Keratinocyte (primary cell): ENCODE data around the gene INVS. TPM values are rescaled to one million over a fixed set of nuclear protein-coding genes. Genes with fewer than 3 reads are reported as not detected.

ENCODE experiments used
- DNase-seq: peaks from one replicate; pipeline ENCODE4 v3.0.0-alpha.2; 2011; ENCODE audit warnings: low read depth, missing footprints, low spot score
- FAIRE-seq: peaks from 2 replicates; lab custom pipeline; 2011; peaks lifted over from hg19 to GRCh38; lab: Jason Lieb, UNC
- H2AFZ ChIP-seq: 2 replicates; pipeline ENCODE4 v1.6.0; 2012; ENCODE audit warnings: low read length, control low read depth, inconsistent platforms; ENCODE audit not compliant: control insufficient read depth
- H3K27ac ChIP-seq: 2 replicates; pipeline ENCODE4 v1.5.1; 2011; ENCODE audit warnings: low read length; ENCODE audit not compliant: control insufficient read depth, insufficient read depth
- H3K27me3 ChIP-seq: 3 replicates; pipeline ENCODE4 v1.6.0; 2011; ENCODE audit warnings: low read length; ENCODE audit not compliant: control insufficient read depth, insufficient read depth; ENCODE audit errors: extremely low read depth
- H3K36me3 ChIP-seq, 2 experiments: 2 replicates in 1 of 2; 3 replicates in 1 of 2; pipeline ENCODE4 v1.5.1; 2011; ENCODE audit warnings: low read length in 2 of 2, mild to moderate bottlenecking in 1 of 2; ENCODE audit not compliant: control insufficient read depth in 2 of 2, insufficient read depth in 2 of 2; ENCODE audit errors: extremely low read depth in 1 of 2
- H3K4me1 ChIP-seq: 3 replicates; pipeline ENCODE4 v1.5.1; 2011; ENCODE audit warnings: low read length; ENCODE audit not compliant: control insufficient read depth, insufficient read depth; ENCODE audit errors: extremely low read depth
- H3K4me2 ChIP-seq: 3 replicates; pipeline ENCODE4 v1.6.0; 2011; ENCODE audit warnings: low read depth, low read length; ENCODE audit not compliant: control insufficient read depth, insufficient read depth; ENCODE audit errors: extremely low read depth
- H3K4me3 ChIP-seq, 3 experiments: fragments of 200-600 bp in 1 of 3; sonication (generic) in 1 of 3; 2 replicates in 2 of 3; 3 replicates in 1 of 3; pipeline ENCODE4 v1.5.1; 2011 to 2016; ENCODE audit warnings: low read length in 3 of 3, mild to moderate bottlenecking in 3 of 3, control low read depth in 2 of 3, inconsistent platforms in 1 of 3, low read depth in 1 of 3, mixed read lengths in 1 of 3, mixed run types in 1 of 3, moderate library complexity in 1 of 3; ENCODE audit not compliant: control insufficient read depth in 2 of 3, insufficient read depth in 2 of 3; ENCODE audit errors: extremely low read depth in 1 of 3
- H3K79me2 ChIP-seq: 2 replicates; pipeline ENCODE4 v1.6.0; 2012; ENCODE audit warnings: low read length; ENCODE audit not compliant: control insufficient read depth, insufficient read depth
- H3K9ac ChIP-seq: 3 replicates; pipeline ENCODE4 v1.6.0; 2011; ENCODE audit warnings: low read length; ENCODE audit not compliant: control insufficient read depth, insufficient read depth; ENCODE audit errors: extremely low read depth
- H3K9me1 ChIP-seq: 3 replicates; pipeline ENCODE4 v1.6.0; 2011; ENCODE audit warnings: low read length; ENCODE audit not compliant: control insufficient read depth, insufficient read depth; ENCODE audit errors: extremely low read depth
- H3K9me3 ChIP-seq: 2 replicates; pipeline ENCODE4 v1.5.1; 2012; ENCODE audit warnings: low read depth, low read length; ENCODE audit not compliant: control insufficient read depth
- H4K20me1 ChIP-seq: 3 replicates; pipeline ENCODE4 v1.6.0; 2011; ENCODE audit warnings: low read length; ENCODE audit not compliant: control insufficient read depth, insufficient read depth; ENCODE audit errors: extremely low read depth
- CTCF ChIP-seq, 3 experiments: IDR thresholded peaks in 1 of 3; conservative IDR thresholded peaks in 1 of 3; optimal IDR thresholded peaks in 1 of 3; 2 replicates in 2 of 3; 3 replicates in 1 of 3; pipeline versions ENCODE3 to v1.5.1; 2011; ENCODE audit warnings: low read length in 3 of 3, mild to moderate bottlenecking in 3 of 3, moderate library complexity in 2 of 3, control low read depth in 1 of 3, inconsistent platforms in 1 of 3; ENCODE audit not compliant: insufficient read depth in 2 of 3; ENCODE audit errors: extremely low read depth in 1 of 3
- EZH2 ChIP-seq: IDR thresholded peaks from one replicate; pipeline ENCODE4 v1.6.1; 2012; ENCODE audit warnings: inconsistent platforms, mild to moderate bottlenecking, low read length, moderate library complexity
- dilution Hi-C: fragments of 300-500 bp; cut with MboI; formaldehyde crosslinking; loops from one replicate; pipeline ENCODE4 v1.7.0; 2020; ENCODE audit warnings: low sequenced_read_pairs; ENCODE audit not compliant: extremely low pct_ligation_motif_present
- polyA plus RNA-seq, 5 experiments: library from polyadenylated mRNA; depleted of rRNA in 3 of 5; stranded (reverse) in 3 of 5; stranded (forward) in 1 of 5; unstranded in 1 of 5; fragments of >200 nt; gene quantifications; 1 replicate in 1 of 5; 2 replicates in 3 of 5; 3 replicates in 1 of 5; pipeline versions ENCODE4 v1.2.1 to v1.2.3, GENCODE V29; 2011 to 2012; ENCODE audit warnings: missing spikeins in 2 of 5, low read depth in 1 of 5, low replicate concordance in 1 of 5

The INVS gene
- polyA plus RNA-seq, 1 donor (not counting 4 experiments of a cell fraction or from before 2014, with no cell fraction given) = 21.1 TPM

GRCh38 chr9:100315561-100315960 is 216.5 kb downstream of the INVS start:
- Histone ChIP-seq H3K36me3 (peaks cover 7 to 12% of the 10 kb centered on the region in 2 experiments), H3K9me1 (no peaks in the 10 kb centered on the region), H4K20me1 (peaks cover 3% of the 10 kb centered on the region), H3K27me3 (no peaks in the 10 kb centered on the region), H2AFZ (no peak overlapping the region), H3K9ac (no peak overlapping the region), H3K4me1 (no peaks in the 10 kb centered on the region), H3K27ac (no peak overlapping the region), H3K4me2 (no peak overlapping the region), H3K79me2 (peaks cover 44% of the 10 kb centered on the region), H3K4me3 (no peak overlapping the region), H3K9me3 (no peaks in the 10 kb centered on the region)
- DNase-seq (no peak), FAIRE-seq (no peak)
- dilution Hi-C loops = loop anchor here (25.0 kb wide), 1 partner anchor 272 kb away; the partner anchor contains the start of gene CAVIN4
- no peak for TF ChIP-seq EZH2
- no peak for TF ChIP-seq CTCF (optimal IDR thresholded peaks at IDR 0.05 in 1 of 3, IDR thresholded peaks at IDR 0.05 in 1 of 3, conservative IDR thresholded peaks at IDR 0.05 in 1 of 3; ENCODE audit: extremely low read depth in 1 of 3, insufficient read depth in 2 of 3, low read length in 3 of 3)

- no peaks in the 10 kb centered on the region for H3K9me1 ChIP-seq
- H3K9ac ChIP-seq = no peak overlapping the region
- no peak for FAIRE-seq
- H3K79me2 ChIP-seq = peaks cover 35% of the 10 kb centered on the region
- H3K27me3 ChIP-seq = no peaks in the 10 kb centered on the region
- H3K4me1 ChIP-seq = no peaks in the 10 kb centered on the region
- H2AFZ ChIP-seq = no peak overlapping the region
- dilution Hi-C loops = loop anchor here (25.0 kb wide), 1 partner anchor 270 kb away; the partner anchor contains the start of gene CAVIN4
- no peak overlapping the region for H3K4me3 ChIP-seq
- TF ChIP-seq CTCF (optimal IDR thresholded peaks at IDR 0.05 in 1 of 3, IDR thresholded peaks at IDR 0.05 in 1 of 3, conservative IDR thresholded peaks at IDR 0.05 in 1 of 3; ENCODE audit: extremely low read depth in 1 of 3, insufficient read depth in 2 of 3, low read length in 3 of 3) = no peak
- no peak for DNase-seq
- peaks cover 7 to 12% of the 10 kb centered on the region in 2 experiments for H3K36me3 ChIP-seq
- no peaks in the 10 kb centered on the region for H3K9me3 ChIP-seq
- H4K20me1 ChIP-seq = peaks cover 3% of the 10 kb centered on the region
- H3K27ac ChIP-seq = no peak overlapping the region
- H3K4me2 ChIP-seq = no peak overlapping the region
These were observed 218.7 kb downstream of the INVS start for GRCh38 chr9:100317706-100318105.
